SK-MEL-5 (cell line): ENCODE data around the gene RFX2. TPM values are rescaled to one million over a fixed set of nuclear protein-coding genes. Genes with fewer than 3 reads are reported as not detected.

ENCODE experiments used
- DNase-seq: peaks from one replicate; pipeline ENCODE4 v3.0.0-alpha.2; 2016; ENCODE audit warnings: low read depth, low spot score
- in situ Hi-C: cut with HindIII; loops from 2 replicates; pipeline ENCODE4 v1.10.0; 2016; ENCODE audit warnings: low sequenced_read_pairs, high pct_unique_total_duplicates, low pct_unique_long_range_greater_than_20kb
- polyA plus RNA-seq, 2 experiments: library from polyadenylated mRNA; depleted of rRNA; stranded (reverse); fragments of >200 nt; gene quantifications; 2 replicates each; pipeline ENCODE4 v1.2.3, GENCODE V29; 2015
- total RNA-seq: library from RNA; depleted of rRNA; stranded (reverse); fragments of >200 nt; shearing (Covaris generic); gene quantifications from 2 replicates; pipeline ENCODE4 v1.2.3, GENCODE V29; 2014; rRNA removed

The RFX2 gene
- 2.5 and 2.6 TPM in 2 replicates for total RNA-seq
- 5.6 and 6.0 TPM in 2 replicates for polyA plus RNA-seq (2015; cell fraction: cytosol; rRNA removed)
- polyA plus RNA-seq (2015; cell fraction: nucleus; rRNA removed) = 3.6 and 8.2 TPM in 2 replicates

DNA sequence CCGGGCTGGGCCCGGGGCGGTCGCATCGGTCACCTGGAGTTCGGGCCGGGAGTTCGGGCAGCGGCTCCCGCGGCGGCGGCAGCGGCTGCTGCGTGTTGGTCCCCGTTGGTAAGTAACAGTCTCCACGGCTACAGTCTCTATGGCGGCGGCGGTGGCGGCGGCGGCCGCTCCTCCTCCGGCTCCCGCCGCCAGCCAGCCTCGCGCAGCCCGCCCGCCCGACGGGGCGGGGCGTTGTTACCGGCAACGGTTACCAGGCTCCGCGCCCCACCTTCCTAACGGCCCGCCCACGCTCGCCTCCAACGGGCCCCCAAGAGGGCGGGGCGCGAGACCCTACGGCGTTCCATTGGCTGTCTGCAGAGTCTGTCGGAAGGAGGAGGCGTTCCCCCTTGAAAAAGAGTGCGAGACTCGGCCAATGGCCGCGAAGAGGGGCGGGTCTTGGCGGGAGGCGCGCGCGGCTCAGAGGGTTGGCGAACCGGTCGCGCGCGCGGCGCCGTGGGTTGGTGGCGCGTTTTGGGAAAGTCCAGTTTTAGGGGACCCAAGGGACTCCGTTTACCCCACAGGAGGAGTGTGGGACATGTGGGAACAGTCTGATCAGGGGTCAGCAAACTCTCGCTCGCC lies at the start of gene RFX2:
Gene RFX2 (minus strand): TSS at position 141 of the 618 bp plus-strand sequence. CDS start 63,004 bp downstream, outside the sequence.
- peak; percentile 97 for DNase-seq
- in situ Hi-C loops = no loop called here

DNA sequence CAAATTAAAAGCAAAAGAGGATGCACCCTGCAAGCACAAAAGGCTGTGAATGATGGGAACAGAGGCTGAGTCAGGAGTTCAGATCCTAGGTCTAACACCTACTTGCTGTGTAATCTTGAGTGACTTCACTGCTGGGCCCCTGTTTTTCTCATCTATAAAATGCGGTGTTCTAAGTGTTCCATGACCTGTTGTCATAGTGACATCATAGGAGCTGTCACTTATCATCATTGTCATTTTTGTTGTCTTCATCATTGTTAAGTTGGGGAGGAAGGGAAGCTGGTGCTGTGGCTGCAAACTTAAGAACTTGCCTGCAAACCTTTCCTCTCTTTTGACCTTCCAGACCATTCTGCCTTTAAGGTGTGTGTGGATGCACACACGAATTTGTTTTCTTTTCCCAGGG lies 45.7 kb upstream of the RFX2 start:
- in situ Hi-C loops = no loop called here
- DNase-seq = no peak

DNA sequence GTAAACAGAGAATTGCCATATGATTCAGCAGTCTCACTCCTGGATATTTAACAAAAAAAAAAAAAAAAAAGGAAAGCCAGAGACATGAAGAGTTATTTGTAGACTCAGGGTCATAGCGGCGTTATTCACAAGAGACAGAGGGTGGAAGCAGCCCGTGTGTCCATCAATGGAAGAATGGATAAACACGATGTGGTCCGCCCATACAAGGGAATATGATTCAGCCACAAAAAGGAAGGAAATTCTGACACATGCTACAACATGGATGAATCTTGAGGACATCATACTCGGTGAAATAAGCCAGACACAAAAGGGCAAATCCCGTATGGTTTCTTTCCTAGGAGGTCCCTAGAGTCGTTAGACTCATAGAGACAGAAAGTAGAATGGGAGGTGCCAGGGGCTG lies 40.0 kb upstream of the RFX2 start:
- in situ Hi-C loops = no loop called here
- no peak for DNase-seq

DNA sequence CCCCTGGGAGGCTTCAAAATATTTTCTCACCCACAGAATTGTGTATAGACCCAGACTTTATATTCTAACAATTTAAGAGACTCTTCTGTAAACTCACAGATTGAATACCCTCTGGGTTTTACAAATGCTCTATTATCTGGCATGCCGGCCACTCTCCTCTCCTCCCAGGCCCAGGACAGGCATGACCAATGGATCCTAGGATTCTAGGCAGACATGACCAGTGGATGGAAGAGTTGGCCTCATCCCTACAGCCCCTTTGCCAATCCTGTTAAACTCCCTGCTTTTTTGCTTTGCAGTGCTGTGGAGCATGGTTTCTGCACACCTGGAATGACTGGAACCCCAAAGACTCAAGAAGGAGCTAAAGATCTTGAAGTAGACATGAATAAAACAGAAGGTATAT lies 30.9 kb upstream of the RFX2 start:
- in situ Hi-C loops = no loop called here
- DNase-seq = peak; percentile 25

DNA sequence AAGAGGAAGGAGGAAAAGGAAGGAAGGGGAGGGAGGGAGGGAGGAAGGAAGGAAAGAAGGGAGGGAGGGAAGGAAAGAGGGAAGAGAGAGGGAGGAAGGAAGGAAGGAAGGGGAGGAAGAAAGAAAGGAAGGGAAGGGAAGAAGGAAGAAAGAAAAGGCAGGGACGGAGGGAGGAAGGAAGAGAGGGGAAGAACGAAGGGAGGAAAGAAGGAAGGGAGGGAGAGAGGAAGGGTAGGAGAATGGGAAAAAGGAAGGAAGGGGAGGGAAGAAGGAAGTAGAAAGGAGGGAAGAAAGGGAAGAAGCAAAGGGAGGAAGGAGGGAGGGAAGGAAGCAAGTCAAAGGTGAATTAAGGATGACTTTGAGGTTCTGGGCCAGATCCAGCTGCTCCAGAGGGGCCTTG lies 28.2 kb upstream of the RFX2 start:
- in situ Hi-C loops = no loop called here

DNA sequence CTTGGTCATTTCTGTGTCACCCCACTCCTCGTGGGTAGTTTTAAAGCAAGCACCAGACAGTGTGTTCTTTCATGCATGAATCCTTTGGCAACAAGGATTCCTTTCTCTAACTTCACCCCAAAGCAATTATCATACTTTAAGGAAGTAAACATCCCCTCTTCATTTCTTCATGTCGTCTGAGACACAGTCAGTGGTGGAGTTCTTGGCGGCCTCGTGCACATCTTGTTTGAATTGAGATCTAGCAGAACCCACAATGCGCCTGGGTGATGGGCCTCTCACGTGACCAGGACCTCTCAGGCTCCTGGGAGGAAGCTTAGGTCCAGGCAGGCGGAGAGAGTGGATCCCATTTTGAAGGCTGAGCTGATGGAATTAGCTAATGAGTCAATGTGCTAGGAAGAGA lies 27.8 kb upstream of the RFX2 start:
- DNase-seq = peak; percentile 66
- in situ Hi-C loops = no loop called here

More for the DNA sequence above, 28.2 kb upstream of the RFX2 start:
- no peak for DNase-seq

DNA sequence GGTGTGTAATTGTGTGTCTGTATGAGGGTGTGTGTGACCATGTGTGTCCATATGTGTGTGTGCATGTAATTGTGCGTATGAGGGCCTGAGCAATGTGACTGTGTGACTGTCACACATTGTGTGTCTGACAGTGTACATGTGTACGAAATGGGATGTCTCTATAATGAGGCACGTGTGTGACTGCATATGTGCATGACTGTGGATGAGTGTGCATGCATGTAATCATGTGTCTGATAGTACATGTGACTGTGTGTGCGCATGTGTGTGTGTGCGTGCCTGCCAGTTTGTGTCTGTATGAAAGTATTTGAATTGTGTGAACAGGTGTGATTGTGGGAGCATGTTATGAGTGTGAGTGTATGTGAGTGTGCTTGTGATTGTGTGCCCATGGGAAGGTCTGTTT lies 22.9 kb upstream of the RFX2 start:
- no peak for DNase-seq
- in situ Hi-C loops = no loop called here

DNA sequence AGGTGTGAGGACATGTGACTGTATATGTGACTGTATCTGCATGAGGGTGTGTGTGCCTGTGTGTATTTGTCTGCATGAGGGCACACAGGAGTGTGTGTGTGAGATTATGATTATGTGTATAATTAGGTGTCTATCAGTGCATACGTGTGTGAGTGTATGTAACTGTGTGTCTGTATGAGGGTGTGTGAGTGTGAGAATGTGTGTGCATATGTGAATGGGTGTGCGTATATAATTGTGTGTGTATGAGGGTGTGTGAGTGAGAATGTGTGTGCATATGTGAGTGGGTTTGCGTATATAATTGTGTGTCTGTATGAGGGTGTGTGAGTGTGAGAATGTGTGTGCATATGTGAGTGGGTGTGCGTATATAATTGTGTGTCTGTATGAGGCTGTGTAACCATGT lies 22.2 kb upstream of the RFX2 start:
- in situ Hi-C loops = no loop called here
- no peak for DNase-seq

DNA sequence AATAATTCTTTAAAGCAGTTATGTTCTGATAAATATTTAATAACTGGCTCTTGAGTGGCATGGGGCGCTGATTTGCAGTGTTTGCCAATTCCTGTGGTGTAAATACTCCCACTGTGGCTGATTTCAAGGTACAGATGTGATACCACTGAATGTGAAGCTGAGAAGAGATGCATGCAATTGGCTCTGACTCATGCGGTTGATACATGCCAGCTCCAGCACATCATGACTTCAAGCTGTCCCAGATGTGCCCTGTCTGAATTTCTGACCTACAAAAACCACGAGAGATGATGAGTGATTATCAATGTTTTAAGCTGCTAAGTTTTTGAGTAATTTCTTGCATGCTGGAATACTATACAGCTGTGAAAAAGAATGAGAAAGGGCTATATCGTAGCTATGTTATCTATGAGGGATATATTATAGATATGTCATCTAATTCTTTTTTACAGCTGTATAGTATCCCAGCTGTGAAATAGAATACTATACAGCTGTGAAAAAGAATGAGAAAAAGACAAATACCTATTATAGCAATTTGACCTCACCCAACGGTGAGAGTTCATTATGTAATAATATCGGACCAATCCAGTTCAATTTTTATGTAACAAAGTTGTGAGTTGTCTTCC lies 17.5 kb upstream of the RFX2 start:
- no peak for DNase-seq
- in situ Hi-C loops = no loop called here

DNA sequence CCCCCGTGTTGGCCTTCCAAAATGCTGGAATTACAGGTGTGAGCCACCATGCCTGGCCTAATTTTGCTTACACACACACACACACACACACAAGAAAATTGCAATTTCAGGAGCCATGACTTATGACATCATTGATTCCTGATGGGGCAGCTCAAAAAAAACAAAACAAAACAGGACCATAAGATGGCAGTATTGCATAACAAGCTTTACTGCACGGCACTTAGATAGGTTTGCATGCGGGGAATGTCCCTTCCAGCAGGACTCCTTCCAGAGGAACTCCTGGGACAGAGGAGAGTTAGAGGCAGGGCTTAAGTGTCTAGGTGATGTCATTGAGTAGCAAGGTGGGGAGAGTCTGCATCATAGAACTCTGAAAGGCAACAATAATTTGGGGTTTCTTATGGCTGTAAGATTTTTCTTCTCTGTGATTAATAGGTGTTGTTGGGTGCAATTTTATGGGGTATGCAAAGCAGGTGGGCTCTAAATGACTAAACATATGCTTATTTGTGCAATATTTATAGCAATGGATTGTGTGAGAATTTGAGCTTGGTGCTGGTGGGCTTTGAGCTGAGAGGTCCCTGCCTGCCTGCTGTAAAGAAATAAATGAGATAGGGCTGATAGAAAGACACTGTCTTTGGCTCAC lies 16.2 kb upstream of the RFX2 start:
- in situ Hi-C loops = no loop called here
- peak; percentile 79 for DNase-seq

DNA sequence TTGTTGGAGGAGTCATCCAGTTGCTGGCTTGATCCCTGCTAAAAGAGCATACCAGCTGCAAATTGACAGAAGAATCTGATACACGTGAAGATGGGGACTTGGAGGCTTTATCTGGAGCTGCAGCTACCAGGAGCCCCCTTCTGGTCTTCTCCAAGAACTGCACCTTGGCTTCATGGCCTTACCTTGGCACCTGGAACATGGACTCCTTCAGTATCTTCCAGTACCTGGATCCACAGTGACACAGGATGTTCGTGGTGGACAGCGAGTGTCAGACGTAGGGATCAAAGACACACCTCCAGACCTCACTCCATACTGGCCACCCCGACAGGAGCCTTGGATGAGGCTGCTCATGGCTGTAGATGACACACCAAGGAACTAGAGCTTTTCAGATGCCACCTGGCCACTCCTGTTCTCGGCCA lies 15.3 kb upstream of the RFX2 start:
- in situ Hi-C loops = no loop called here
- peak; percentile 81 for DNase-seq

DNA sequence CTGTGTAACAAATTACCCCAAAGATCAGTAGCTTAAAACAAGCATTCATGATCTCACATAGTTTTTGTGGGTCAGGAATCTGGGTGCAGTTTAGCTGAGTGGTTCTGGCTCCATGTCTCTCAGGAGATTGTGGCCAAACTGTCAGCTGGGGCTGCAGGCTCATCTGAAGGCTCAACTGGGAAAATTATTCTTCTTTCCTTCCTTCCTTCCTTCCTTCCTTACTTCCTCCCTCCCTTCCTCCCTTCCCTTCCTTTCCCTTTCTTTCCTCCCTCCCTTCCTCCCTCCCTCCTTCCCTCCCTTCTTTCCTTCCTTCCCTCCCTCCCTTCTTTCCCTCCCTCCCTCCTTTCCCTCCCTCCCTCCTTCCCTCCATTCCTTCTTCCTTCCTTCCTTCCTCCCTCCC lies 8.7 kb upstream of the RFX2 start:
- in situ Hi-C loops = no loop called here
- DNase-seq = no peak

DNA sequence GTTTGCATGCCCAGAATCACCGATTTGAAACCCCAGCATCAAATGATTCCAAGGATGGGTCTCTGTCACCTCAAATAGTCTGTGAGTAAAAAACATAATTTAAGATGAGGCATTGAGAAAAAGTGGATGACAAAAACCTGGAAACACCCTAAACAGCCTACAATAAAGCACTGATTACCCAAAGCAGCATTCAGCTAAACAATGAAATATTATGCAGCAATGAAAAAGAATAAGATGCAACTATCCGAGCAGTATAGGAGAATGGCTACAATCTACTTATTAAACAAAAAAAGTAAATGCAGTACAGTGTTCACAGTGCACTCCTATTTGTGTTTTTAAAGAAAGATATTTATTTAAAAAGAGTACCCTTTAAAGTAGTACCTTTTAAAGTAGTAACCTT lies 7.7 kb upstream of the RFX2 start:
- in situ Hi-C loops = no loop called here
- DNase-seq = no peak

DNA sequence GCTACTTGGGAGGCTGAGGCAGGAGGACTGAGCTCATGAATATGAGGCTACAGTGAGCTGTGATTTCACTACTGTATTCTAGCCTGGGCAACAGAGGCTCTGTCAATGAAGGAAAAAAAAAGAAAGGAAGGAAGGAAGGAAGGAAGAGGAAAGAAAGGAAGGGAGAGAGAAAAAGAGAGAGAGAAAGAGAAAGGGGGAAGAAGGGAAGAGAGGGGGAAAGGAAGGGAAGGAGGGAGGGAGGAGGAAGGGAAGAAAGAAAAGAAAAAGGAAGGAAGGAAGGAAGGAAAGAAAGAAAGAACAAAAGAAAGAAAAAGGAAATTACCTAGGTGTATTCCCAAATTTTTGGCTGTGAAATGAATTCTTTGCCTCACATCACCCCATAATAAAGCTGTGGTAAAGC lies 7.2 kb upstream of the RFX2 start:
- in situ Hi-C loops = no loop called here

DNA sequence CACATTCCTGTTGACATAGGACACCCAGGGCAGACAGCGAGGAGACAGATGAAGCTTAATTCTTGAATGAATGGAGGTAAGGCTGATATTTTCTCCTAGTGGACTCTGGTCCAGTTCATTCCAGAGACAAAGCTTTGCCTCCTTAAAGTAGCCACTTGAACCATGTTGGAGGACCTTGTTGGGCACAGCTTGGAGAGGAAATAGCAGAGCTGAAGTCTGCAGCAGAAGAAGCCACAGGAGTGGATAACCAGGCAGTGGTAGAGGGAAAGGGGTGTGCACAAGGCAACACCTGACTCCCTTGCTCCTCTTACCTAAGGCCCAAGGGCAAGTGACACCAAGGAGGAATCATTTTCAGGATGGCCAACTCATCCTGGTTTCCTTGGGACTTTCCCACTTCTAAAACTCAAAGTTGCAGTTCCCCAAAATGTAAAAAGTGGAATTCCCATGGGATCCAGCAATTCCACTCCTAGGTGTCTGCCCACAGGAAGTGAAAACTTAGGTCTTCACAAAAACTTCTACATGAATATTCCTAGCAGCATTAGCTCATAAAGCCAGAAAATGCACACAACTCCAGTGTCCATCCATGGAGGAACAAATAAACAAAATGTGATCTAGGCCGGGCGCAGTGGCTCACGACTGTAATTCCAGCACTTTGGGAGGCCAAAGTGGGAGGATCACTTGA lies 6.6 kb upstream of the RFX2 start:
- DNase-seq = no peak
- in situ Hi-C loops = no loop called here

More for the DNA sequence above, 7.2 kb upstream of the RFX2 start:
- DNase-seq = no peak

DNA sequence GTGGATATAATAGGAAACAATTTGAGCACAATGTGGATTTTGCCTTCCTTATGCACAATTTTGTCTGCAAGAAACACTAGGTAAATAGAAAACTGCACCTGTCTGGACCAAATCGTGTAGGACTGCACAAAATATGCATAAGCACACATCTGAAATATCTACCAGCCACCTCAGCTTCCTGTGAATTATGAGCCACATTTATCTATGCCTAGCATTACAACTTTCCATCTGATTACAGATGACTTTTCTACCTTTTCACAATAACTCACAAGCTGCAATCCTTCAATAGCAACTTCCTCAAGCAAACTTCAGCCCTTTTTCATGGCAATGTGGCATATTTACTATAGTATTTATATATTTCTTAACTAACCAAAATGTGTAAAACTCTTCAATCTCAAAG lies 5.7 kb upstream of the RFX2 start:
- no peak for DNase-seq
- in situ Hi-C loops = no loop called here

DNA sequence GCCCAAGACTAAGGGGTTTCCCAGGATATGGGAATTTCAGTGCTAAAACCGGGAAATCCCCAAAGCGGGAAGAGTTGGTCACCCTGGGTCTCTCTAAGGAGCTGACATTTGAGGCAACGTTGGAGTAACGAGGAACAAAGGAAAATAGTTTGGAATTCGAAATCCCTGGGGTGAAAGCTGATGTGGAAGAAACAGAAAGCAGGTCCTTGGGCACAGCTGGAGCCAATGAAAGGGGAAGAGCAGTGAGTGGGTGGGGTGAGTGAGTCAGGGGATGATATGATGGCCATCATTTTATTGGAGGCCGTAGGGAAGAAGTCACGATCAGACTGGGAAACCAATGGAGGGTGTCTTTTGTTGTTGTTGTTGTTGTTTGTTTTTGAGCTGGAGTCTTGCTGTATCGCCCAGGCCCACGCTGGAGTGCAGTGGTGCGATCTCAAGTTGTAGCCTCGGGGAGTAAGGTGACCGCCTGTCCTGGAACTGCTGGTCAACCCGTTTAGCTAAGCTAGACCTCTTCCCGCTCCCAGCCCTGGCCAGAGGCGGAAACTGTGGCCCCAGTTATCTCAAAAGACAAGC lies 3.4 kb upstream of the RFX2 start:
- no peak for DNase-seq
- in situ Hi-C loops = no loop called here

DNA sequence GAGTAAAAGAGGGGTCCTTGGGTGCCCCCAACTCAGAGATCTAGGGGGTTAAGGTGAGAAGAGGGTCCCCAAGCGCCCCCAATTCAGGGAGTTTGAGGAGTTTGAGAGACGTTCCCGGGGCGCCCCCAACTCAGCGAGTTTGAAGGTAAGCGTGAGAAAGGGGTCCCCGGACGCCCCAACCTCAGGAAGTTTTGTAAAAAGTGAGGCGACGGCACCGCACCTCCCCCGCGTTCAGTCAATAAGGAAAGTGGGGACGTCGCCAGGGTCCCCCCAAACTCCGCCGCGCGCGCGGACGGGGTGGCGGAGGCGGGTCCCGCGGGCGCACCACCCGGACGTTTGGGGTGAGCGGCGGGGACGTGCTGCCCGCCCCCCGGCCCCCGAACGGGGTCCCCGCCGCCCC lies 353 bp downstream of the RFX2 start:
- in situ Hi-C loops = no loop called here
- DNase-seq = no peak
